ENCODE data around the gene ASB11.
"Not testable (repeated sequence)": the region's sequence is repeated elsewhere in the genome, so short reads cannot be mapped to it uniquely, and the experiment has no call there.

Gene ASB11

GRCh38 chrX:15319075-15319474 lies 3.6 kb upstream of the ASB11 start:
- no peak for DNase-seq (ENCODE audit: low spot score)
- in situ Hi-C loops (cut with MboI; ENCODE audit: low sequenced_read_pairs, unreplicated experiment): no loop called here
- TF ChIP-seq CTCF (IDR thresholded peaks at IDR 0.05; ENCODE audit: borderline replicate concordance, control extremely low read depth, extremely low read depth, insufficient read depth, missing control alignments): no peak

GRCh38 chrX:15314472-15314871 lies 968 bp downstream of the ASB11 start:
- in situ Hi-C loops (cut with MboI; ENCODE audit: low sequenced_read_pairs, unreplicated experiment): no loop called here
- no peak for TF ChIP-seq CTCF (IDR thresholded peaks at IDR 0.05; ENCODE audit: borderline replicate concordance, control extremely low read depth, extremely low read depth, insufficient read depth, missing control alignments)
- DNase-seq (ENCODE audit: low spot score): no peak

- no peak for DNase-seq (ENCODE audit: low spot score)
- no peak for TF ChIP-seq CTCF (IDR thresholded peaks at IDR 0.05; ENCODE audit: borderline replicate concordance, control extremely low read depth, extremely low read depth, insufficient read depth, missing control alignments)
- in situ Hi-C loops (cut with MboI; ENCODE audit: low sequenced_read_pairs, unreplicated experiment): no loop called here
Measured at GRCh38 chrX:15311119-15311518, 4.3 kb downstream of the ASB11 start.

GRCh38 chrX:15310117-15310516 lies 5.3 kb downstream of the ASB11 start:
- in situ Hi-C loops (cut with MboI; ENCODE audit: low sequenced_read_pairs, unreplicated experiment): no loop called here
- no peak for TF ChIP-seq CTCF (IDR thresholded peaks at IDR 0.05; ENCODE audit: borderline replicate concordance, control extremely low read depth, extremely low read depth, insufficient read depth, missing control alignments)
- DNase-seq (ENCODE audit: low spot score): no peak

GRCh38 chrX:15305899-15306298 lies 9.5 kb downstream of the ASB11 start:
- in situ Hi-C loops (cut with MboI; ENCODE audit: low sequenced_read_pairs, unreplicated experiment); DNase-seq (ENCODE audit: low spot score): not testable (repeated sequence)

- in situ Hi-C loops (cut with MboI; ENCODE audit: low sequenced_read_pairs, unreplicated experiment): no loop called here
- DNase-seq (ENCODE audit: low spot score): no peak
- TF ChIP-seq CTCF (IDR thresholded peaks at IDR 0.05; ENCODE audit: borderline replicate concordance, control extremely low read depth, extremely low read depth, insufficient read depth, missing control alignments): no peak
Measured at GRCh38 chrX:15301924-15302323, 13.5 kb downstream of the ASB11 start.

GRCh38 chrX:15299941-15300851 lies 15.2 kb downstream of the ASB11 start:
- DNase-seq (ENCODE audit: low spot score): peak; percentile 23
- no peak for TF ChIP-seq CTCF (IDR thresholded peaks at IDR 0.05; ENCODE audit: borderline replicate concordance, control extremely low read depth, extremely low read depth, insufficient read depth, missing control alignments)
- in situ Hi-C loops (cut with MboI; ENCODE audit: low sequenced_read_pairs, unreplicated experiment): no loop called here

Data from GM13976 (cell line).